ENCODE measurements around the gene RBBP7.

Gene RBBP7

GRCh38 chrX:16870095-16870861, at the start of gene RBBP7:
Gene RBBP7, minus strand, starts transcription at chrX:16870362. Its CDS starts 309 bp downstream, at chrX:16870053.
- peak; percentile 85 for DNase-seq

DNA sequence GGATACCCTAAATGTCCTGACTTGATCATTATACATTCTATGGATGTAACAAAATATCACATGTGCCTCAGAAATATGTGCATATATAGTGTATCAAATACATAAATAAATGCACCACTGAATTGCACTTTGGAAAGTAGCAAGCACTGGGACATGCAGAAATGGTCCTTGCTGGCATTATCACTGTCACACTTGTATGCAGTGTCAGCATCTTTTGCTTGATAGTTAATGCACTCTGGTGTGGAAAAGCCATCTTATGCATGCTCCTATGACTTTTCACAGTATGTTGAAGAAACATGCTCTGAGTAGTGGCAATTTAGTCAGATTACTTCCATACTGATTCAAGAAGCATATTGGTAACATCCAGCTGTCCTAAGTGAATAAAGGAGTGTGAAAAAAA, 48.8 kb upstream of the RBBP7 start:
- no peak for DNase-seq

DNA sequence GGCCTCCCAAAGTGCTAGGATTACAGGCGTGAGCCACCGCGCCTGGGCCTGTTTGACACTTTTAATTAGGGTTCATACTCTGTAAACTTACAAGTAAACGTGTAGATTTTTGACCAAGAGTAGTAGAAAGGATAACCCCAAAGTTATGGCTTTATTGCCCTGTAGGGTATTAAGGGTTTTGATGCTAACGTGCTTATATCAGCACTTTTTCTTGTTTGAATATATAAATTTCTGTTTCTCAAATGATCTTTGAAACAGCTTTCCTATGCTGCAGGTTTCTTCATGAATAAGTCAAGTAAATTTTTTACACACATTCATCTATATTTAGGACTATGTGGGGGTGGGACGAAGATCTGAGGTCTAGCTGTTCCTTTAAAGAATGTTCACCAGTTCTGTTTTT, 47.0 kb upstream of the RBBP7 start:
- DNase-seq: no peak

GRCh38 chrX:16916561-16916960, 46.4 kb upstream of the RBBP7 start:
- DNase-seq: no peak

GRCh38 chrX:16914058-16914457, 43.9 kb upstream of the RBBP7 start:
- DNase-seq: no peak

- DNase-seq: no peak
Observed at GRCh38 chrX:16910376-16910775, 40.2 kb upstream of the RBBP7 start.

DNA sequence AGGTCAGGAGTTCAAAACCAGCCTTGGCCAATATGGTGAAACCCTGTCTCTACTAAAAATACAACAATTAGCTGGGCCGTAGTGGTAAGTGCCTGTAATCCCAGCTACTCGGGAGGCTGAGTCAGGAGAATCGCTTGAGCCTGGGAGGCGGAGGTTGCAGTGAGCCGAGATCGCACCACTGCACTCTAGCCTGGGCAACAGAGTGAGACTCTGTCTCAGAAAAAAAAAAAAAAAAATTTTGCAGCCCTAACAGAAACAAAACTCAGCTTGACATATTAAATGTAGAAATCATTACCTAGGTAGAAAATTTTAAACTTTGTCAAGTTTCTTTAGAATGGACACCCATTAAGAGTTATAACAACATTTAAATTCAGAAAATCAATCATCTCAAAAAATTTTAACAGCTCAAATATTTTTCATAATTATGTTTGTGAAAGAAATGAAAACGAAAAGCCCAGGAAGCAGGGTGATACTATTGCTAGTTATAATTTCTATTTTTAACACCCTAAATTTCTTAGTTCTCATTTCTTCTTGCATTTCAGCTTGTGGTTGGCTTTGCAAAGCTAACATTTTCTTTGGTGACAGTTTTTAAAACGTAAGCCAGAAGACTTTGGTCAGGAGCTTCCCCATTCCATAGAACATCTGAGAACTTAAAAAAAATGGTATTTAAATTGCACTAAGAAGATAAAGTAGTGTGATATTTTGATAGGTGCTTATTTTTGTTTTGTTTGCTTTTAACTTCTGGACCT, 33.3 kb upstream of the RBBP7 start:
- no peak for DNase-seq

GRCh38 chrX:16897445-16897844, 27.3 kb upstream of the RBBP7 start:
- no peak for DNase-seq

- DNase-seq: peak; percentile 33
Observed at GRCh38 chrX:16892504-16893362, 22.6 kb upstream of the RBBP7 start.

GRCh38 chrX:16885628-16886027, 15.5 kb upstream of the RBBP7 start:
- no peak for DNase-seq

DNA sequence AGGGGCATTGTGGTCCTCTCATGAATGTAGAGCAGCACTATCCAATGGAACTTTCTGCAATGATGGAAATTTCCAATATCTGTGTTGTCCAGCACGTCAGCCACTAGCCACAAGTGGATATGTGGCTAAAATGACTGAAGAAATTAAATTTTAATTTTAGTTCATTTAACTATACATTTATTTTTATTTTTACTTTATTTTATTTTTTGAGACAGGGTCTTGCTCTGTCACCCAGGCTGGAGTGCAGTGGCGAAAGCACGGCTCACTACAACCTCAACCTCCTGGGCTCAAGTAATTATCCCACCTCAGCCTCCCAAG, 13.3 kb upstream of the RBBP7 start:
- no peak for DNase-seq

DNA sequence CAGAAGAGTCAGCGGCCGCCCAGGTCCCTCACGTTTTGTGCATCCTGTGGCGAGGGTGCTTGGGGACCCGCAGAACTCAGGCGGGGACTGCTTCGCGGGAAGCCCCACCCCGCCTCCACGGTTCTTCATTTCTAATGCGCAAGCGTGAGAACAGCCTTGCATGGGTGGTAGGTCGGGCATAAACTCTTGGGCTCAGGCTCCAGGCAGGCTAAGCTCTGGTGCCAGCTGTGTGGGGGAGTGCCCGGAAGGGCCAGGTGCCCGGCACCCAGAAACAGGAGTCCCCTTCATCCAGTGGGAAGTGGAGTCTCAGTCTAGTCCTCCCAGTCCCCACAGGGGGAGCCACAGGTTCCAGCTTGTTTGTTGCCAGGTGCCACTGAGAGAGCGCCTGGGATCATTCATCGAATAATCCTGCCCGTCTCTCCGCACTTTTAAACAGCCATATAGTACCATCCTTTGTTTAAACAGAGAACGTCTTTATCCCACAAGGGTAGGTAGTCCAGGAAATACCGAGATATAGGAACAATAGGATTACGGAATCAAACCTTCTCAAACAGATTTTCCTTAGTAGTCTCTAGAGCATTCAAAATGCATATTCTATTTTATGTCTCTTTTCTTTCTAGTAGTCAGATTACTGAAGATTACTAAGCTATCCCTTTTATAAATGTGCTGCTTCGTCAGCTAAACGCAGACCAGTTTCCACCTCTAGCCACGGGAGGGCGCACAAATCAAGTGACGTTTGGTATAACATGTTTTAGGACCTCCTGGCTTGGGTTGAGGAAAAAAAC, 12.7 kb upstream of the RBBP7 start:
- peak; percentile 72 for DNase-seq

GRCh38 chrX:16882169-16882568, 12.0 kb upstream of the RBBP7 start:
- no peak for DNase-seq

GRCh38 chrX:16876696-16877095, 6.5 kb upstream of the RBBP7 start:
- no peak for DNase-seq

DNA sequence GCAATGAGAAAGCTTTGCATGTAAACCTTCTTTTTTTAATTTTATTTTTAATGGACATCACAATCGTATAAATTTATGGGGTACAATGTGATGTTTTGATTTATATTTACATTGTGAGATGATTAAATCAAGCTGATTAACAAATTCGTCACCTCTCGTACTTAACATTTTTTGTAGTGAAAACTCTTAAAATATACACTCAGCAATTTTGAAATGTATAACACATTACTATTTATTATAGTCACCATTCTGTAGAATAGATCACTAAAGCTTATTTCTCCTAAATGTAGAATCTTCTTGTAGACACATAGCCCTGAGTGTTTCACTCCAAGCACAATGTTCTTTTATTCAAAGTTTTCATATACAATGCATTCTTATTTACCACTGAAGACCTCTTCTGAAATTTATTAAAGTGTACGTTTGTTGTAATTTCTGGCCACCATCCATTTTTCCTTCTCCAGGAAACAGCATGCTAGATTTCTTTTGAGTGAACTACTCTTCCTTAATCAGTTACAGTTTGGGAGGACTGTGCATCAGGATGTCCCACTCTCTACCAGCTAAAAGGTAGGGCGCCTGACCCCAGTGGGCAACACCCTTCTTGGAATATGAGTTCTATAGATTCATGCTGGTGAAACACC, 4.4 kb upstream of the RBBP7 start:
- DNase-seq: no peak

DNA sequence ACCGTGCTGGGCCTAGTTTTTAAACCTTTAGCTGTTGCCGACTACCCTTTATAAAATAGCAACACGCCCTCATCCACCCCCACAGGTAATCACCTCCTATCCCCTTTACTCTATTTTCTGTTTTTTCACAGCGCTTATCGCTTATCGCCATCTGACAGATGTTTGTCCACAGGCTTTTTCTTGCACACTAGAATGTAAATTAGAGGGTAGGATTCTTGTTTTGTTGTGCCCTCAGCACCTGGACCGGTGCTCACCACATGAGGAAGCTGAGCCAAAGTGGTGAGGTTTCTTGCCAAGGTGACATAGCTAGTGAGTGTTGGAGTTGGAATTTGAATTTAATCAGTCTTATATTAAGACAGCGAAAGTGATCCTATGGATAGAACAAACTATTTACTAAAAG, 2.9 kb upstream of the RBBP7 start:
- DNase-seq: no peak

DNA sequence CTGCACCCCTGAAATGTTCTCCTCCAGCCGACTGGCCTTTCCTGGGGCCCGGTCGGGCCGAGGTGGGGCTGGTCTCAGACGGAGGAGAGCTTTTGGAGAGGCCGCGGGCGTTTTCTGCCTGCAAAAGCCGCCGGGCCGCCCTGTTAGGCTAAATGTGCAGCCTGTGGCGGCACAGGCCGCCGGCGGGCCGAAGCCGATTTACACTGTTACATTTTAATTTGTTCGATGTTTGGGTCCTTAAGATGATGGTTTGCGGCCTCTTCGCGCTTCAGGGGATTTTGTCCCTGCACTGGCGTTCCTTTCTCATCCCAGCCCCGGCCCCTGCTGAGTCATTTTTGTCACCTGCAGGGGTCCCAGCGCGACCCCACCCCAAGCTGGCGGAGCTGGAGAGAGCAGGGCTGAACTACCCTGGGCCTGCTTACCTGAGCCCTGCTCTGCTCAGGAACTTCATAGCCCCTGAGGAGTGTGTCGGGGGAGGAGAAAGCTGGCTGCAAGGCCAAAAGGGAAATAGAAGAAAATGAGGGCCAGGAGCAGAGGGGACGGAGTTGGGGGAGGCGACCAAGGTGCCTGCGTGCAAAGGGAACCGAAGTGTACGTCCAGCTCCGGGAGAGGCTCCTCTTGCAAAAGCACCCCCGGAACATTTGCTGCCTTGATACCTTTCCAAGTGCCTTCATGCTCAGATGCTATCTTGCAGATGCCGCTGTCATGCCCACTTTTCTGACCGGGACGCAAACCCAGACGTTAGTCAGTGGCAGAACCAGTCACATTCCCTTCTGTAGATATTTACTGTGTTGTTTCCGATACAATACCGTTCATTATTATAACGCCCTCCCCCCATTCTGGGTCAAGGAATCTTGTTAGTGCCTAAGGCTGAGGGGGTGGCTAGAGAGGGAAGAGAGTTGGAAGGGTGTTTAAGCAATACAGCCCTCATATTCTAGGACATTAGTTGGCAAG, 977 bp upstream of the RBBP7 start:
- peak; percentile 10 for DNase-seq

GRCh38 chrX:16869393-16870094, 618 bp downstream of the RBBP7 start:
- DNase-seq: peak; percentile 16

DNA sequence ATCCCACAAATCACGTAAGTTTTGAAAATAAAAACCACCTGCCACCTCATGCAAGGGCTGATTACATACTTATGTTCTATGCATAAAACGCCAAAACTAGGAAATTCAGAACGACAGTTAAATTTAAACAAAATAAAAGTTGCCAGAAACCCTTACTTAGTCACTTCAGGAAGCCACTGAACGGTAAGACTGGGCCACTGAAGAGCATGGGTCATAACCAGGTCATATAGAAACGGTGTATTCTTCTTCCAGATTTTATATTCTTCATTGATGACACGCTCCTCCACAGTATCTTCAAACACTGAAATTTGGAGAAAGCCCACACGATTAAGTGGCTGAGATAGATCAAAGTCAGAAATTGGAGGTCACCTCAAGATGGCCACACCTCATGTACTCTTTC, 1.2 kb downstream of the RBBP7 start:
- DNase-seq: no peak

GRCh38 chrX:16867947-16868346, 2.2 kb downstream of the RBBP7 start:
- no peak for DNase-seq

Measured in activated CD4-positive, alpha-beta T cell treated with anti-CD3 and anti-CD28 coated beads, Interleukin-2, amount 50 U/mL, for 1 hour (primary cell).